Suppressor macrophage treated with lipopolysaccharide for 4 hours (primary cell): ENCODE results near the gene KRT32.

Experiments
- DNase-seq: peaks from one replicate; pipeline ENCODE4 v3.0.0-alpha.2; 2020

Gene KRT32

DNA sequence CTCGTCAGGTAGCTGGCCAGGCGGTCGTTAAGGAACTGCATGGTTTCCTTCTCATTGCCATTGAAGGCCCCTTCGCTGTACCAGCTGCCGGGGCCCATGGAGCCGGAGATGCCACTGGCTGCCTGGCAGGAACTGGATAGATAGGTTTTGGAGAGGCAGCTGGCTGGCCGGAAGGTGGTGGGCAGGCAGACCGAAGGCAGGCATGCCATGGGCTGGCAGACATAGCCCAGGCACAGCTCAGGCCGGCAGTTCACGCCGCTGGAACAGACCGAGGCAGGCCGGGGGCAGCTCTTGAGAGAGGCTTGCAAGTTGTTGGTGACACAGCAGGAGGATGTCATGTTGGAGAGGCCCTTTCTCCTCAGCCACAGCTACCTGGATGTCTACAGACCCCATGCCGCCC, at the start of gene KRT32:
TSS of gene KRT32 (minus strand) at position 399 of the 400 bp plus-strand sequence. CDS start at position 338, 61 bp downstream.
- no peak for DNase-seq

DNA sequence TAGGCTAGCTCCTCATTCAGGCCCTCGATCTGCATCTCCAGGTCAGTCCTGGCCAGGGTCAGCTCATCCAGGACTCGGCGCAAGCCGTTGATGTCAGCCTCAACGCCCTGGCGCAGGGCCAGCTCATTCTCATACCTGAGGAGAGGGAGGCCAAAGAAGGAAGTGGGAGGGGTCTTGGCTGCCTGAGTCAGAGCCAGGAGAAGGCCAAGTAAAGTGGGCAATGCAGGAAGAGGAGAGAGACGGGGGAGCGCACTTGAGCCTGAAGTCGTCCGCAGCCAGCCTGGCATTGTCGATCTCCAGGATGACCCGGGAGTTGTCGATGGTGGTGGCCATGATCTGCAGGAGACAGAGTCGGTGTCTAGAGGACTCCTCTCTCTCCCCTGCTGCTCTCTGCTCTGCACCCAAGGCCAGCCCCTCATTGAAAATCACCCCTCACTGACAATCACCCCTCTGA, 49.7 kb upstream of the KRT32 start:
- no peak for DNase-seq

DNA sequence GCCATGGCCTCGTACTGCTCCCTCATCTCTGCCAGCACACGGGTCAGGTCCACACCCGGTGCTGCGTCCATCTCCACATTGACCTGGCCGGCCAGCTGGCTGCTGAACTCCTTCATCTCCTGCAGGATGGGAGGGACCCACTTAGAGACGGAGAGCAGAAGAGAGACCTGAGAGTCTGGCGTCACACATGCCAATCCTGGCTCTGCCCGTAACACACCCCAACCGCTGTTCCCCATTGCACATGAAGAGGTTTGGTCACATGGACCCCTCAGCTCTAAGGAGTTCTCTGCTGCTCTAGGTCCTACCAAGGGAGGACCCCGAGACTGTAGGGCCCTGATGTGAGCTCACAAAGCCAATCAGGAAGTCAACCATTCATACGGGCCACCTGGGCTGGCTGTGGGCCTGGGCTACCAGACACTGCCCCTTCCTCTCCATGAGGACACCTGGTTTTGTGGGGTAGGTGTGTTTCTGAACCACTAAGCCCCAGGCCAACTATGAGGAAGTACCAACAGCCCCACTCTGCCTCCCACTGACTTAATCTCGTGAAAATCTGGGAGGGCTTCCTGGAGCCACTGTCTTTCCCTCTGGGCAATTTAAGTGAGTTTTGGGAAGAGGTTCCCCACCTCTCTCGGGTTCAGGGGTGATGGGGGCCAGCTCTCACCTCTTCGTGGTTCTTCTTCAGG, 49.1 kb upstream of the KRT32 start:
- DNase-seq, result no peak

DNA sequence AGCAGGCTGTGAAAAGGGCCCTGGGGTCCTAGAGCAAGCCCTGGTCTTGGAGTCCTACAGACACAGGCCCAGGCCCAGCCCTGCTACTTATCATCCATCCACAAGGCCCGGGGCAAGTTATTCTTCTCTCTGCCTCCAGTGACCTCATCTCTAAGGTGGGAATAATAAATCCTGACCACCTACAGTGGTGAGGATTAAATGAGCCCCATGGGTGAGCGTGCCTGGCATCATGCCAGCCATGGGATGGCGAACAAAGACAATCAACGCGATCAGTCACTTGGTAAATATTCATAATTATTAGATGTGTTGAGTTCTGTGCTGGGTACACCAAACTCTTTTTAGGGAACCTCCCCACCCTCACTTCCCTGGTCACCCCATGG, 46.0 kb upstream of the KRT32 start:
- no peak for DNase-seq

DNA sequence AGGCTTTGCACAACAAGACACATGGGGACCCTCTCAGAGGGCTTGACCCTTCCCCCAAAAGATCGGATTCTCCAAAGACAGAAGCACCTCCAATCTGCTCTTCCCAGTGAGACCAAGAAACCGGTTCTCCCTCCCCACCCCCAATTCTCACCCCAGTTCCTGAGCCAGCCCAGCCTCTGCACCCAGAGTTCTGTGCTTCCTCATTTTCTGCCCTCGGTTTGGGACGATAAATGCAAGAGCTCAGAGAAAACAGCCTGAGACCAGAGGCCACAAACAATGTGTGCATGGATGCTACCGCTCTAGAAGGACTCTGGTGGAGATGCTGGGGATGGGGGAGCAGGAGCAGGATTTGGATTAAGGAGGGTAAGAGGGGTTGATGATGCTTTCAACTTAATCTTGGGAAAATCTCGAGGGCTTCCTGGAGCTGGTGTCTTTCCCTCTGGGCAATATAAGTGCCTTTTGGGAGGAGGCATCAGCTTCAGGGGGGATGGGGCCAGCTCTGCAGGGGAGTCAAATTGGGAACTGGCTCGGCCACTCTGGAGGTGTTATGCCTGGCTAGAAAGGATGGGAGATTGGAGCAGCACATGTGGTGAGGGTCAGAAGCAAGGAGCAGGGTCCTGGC, 45.5 kb upstream of the KRT32 start:
- DNase-seq, result no peak

DNA sequence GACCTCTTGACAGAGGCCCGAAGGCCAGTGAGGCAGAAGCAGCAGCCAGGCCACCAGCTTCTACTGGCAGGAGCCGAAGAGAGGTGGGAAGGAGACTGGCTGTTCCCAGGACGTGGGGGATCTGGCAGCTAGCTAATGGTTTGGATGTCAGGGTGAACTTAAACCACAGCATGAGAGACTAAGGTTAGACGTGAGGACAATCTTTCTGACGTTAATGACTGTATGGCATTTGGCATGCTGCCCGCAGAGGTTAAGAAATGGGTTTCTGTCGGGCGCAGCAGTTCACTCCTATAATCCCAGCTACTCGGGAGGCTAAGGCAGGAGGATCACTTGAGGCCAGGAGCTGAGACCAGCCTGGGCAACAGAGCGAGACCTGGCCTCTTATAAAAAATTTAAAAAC, 44.5 kb upstream of the KRT32 start:
- DNase-seq, result no peak

DNA sequence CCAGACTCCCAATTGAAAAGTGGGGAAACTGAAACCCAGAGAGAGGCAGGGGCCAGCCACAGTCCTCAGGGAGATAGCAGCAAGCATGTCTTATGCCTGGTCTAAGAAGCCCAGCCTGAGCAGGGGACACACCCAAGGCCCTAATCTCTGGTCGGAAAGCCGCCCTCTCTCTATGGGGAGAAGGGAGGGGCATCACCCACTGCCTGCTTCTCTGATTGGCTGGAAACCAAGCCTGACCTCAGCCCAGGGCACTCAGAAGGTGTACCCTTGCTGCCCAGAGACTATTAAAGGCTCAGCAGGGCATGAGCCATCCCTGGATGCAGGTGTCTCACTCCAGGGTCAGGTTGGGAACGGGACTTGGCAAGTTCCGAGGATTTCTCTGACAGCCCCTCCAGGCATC, 43.9 kb upstream of the KRT32 start:
- DNase-seq, result no peak

DNA sequence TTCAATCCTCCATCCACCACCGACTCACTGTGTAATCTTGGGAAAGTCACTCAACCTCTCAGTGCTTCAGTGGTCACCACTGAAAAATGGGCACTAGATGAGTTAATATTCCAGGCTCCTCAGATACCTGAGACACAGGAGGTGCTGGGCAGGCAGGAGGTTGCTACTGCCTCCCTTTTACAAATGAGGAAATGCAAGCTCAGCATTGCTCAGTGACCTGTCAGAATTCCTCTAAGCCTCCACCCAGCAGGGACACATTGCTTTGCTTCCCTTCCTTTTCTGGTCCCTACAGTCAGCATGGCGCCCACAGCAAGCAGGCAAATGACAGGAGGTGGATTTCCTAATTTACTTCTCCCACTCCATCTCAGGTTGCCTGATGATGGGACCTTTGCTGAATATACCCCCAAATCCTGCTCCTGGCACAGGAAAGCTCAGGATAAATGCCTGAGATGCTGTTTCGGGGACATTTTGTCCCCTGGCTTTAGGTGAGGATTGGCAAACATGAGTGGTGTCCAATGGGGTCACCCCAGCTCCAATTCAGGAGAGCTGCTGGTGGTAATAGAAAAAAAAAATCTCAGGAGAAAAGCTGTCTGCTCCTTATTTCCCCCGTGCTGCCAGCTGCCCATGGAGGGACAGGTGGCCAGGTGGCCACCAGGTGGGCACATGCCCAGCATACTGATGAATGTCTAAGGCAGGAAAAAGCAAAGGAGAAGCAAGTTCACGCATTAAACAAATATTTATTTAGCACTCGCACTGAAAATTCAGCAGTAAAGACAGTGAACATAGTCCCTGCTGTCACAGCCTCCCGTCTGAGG, 43.3 kb upstream of the KRT32 start:
- no peak for DNase-seq

DNA sequence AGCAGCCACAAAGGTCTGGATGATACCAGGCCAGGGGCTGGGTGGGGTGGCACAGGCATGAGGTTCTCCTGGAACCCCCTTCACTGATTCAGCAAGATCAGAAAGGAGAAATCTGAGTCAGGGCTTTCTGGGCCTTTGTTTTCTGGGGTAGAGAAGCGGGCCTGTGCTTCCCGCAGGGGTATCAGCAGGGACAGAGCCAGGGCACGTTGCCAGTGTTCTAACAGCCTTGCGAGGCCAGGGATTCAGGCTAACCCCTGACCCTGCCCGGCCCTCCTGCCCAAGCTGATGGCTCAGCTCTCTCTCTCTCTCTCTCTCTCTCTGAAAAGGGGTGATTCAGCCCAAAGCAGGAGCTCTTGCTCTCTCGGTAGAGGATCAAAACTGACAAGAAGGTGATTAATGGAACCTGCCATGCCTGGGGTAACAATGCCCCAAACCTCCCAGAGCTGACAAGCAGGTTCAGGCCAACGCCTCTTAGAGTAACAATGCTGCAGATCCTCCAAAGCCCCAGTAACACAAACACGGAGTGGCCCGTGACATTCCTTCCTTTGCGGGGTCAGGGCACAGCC, 40.2 kb upstream of the KRT32 start:
- no peak for DNase-seq

DNA sequence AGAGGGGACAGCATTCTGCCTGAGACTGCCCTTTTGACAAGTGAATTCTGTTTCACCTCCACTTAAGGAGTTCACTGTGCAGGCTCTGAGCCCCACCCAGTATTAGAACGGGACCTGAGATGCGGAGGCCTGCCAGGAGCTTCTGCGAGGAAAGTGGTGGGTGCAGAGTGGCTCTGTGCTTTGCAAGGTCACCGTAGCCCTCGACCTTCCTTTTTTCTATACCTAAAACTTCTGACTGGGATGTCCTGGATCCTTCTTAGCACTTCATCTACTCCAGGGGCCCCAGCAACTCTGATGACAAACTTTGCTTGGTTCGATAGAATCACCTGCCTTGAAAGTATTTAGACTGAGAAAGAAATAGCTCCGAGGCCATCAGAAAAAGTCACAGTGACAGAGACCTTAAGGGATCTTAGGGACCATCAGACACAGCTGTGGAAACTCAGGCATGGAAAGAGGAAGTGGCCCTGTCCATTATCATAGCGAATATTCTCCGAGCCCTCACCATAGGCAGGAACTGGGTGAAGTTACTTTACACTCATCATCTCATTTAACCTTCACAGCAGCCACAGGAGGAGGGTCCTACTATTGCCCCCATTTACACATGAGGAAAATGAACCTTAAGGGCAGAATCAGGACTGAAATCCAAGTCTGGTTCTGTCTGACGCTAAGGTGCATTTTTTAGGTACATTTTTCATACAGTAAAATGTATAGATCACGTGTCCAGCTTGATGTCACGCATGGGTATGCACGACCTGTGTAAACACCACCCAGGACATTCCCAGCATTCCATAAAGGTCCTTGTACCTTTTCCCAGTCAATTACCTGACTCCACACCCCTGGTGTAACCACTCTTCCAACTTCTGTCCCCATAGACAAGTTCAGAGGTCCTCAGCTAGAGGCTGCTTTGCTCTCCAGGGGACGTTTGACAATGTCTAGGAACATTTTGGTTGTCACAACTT, 38.9 kb upstream of the KRT32 start:
- peak; percentile 42 for DNase-seq

DNA sequence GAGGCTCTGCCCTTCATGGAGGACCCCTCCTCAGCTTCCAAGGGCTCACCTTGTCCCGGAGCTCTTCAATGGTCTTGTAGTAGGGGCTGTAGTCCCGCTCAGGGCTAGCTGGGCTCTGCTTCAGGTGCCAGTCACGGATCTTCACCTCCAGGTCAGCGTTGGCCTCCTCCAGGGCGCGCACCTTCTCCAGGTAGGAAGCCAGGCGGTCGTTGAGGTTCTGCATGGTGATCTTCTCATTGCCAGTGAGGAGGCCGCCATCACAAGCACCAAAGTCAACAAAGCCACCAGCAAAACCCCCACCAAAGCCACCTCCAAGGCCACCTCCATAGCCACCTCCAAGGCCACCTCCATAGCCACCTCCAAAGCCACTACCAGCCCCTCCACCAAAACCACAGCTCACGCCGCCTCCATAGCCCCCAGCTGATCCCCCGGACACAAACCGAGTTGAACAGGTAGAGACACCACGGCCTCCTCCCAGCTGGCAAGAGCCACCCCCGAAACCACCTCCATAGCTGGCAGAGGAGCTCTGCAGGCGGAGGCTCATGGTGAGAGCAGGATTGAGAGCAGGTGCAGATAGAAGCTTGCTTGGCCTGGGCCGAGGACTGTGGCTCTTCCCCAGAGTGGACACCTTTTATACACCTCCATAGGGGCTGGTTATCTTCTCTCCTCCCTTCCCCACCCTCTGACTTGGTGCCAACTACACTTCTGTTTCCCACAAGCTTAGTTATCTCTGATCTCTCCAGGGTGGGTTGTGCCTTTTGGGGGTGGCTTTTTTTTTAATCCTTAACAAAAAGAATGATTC, 38.0 kb upstream of the KRT32 start, which contains the start of gene KRT13:
TSS of gene KRT13 (minus strand) at position 606 of the 802 bp plus-strand sequence. CDS start at position 544, 62 bp downstream.
- no peak for DNase-seq

DNA sequence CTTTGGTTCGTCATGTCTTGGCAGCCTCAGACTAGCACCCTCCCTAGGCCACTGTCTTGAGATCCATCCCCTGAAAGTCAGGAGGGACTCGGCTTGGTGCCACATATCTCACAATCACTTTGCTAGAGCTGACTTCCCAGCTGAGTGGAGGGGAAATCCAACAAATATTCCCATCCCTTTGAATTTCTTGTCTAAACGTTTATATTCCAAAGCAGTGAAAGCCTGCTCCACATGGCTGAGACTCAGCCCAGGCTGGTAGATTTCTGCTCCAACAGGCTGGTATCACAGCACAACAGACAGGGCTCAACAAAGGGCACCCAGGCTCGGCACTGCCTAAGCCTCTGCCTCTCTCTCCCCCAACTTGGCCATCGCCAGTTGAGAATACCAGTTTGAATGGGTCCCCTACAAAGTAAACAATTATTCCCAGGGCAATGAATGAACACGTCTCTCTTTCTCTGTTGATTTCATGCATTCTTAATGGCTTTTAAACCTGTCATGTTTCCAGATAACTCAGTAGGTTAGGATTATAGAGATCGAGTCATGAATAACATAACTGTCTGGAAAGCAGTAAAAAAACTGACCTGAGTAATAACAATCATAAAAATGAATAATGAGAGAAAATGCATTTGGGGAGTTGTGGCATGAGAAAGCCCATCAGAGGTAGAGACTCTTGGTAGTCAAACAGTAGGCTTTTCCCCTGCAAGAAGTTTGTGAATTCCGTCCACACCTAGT, 37.2 kb upstream of the KRT32 start:
- DNase-seq, result no peak

DNA sequence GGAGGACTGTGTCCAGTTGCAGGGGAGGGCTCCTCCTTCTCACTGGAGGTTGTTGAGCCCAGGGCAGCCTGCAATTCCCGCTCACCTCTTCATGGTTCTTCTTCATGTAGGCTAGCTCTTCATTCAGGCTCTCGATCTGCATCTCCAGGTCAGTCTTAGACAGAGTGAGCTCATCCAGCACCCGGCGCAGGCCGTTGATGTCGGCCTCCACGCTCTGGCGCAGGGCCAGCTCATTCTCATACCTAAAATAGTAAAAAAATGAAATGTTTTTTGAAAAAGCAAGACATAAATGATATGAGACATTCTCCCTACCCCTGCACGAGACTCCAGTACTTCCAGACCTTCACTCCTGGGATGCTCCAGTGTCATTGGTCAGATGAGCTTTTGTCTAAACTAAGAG, 36.0 kb upstream of the KRT32 start:
- DNase-seq, result no peak

DNA sequence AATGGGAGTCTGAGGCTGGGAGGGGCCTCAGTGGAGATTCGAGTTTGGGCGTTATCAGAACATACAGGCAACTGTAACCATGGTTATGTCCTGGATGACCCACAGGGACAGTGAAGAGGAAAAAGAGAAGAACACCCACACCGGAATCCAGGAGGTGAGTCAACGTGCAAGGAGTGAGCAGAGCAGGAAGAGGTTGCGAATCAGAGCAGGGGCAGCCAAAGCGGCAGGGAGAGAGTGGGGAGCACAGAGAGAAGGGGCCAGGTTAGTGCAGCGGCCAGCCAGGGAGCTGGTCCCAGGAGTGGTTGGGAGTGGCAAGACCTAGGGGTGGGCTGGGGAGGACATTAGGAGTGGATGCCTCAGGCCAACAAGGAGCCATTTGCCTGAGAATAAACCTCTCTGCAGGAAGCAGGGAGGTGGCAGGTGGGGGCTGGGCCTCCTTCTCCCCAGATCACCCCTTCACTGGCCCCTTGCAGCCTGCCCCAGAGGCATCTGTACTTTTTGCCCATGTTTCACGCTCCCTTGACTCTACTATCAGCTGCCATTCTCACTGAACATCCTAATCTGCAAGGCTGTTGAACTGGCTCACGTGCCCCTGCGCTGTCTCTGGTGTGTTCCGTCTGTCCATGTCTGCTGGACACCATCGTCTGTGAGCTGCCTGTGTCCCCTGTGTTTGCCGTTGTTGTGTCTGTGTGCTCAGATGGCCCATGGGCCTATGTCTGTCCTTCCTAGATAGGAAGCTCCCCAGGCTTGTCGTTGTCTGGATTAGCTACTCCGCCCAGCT, 33.1 kb upstream of the KRT32 start:
- peak; percentile 40 for DNase-seq

DNA sequence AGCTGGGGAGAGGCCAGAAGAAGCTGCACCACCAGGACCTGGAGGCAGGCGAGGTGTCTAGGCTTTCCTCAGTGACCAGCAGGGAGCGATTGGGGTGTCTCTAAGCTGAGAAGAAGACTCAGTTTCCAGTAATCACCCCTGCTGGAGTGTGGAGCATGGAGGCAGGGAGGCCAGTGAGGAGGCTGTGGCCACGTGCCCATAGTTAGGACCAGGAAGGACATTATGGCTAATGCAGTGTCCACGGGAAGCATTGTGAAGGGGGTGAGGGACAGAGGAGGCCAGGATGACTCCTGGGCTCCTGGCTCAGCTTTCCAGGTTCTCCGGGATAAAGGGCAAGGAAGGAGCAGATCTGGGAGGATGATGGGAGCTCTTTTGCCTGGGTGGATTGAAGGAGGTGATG, 32.5 kb upstream of the KRT32 start:
- no peak for DNase-seq

DNA sequence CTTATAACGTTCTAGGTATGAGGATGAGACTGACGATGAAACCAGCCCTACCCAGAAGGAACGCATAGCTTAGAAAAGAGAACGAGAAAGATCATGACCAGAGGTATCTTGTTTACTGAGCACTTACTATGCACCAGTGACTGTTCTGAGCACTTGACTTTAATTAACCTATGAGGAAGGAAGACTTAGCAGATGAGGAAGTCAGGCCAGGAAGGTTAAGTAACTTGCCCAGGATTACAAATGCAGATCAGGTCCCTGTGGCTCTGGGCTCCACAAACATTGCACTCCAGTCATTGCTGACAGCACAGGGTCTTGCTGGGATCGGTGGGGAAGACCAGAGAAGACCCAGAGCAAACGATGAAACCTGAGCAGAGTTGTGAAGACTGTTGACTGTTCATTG, 31.1 kb upstream of the KRT32 start:
- DNase-seq, result peak; percentile 71

DNA sequence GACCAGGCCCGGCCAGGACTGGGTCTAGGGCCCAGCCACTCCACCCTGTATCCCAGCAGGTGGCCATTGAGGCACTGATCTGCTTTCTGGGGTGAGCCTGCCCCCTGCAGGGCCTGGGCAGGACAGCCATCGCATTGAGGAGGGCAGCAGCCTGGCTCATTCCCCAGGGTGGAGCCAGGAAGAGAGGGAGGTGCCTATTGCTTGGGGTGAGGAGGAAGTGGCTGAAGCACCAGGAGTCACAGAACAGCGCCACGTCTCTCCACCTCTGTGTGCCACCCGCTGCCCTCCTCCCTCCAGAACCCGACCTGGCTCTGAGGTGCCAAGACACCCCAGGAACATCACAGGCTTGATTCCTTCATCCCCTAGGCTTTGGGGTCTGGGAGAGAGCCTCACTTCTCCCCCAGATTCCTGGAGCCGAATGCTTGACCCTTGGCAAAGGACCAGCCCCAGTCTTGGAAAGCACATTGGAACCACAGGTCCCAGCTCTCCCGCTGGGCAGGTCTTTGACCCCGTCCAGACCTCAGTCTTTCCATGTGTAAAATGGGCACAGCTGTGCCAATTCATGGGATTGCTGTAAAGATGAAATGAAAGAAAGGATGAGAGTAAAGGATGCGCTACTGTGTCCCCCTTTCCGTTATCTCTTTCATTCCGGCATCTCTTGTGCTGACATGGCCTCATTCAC, 29.8 kb upstream of the KRT32 start:
- DNase-seq, result peak; percentile 90

DNA sequence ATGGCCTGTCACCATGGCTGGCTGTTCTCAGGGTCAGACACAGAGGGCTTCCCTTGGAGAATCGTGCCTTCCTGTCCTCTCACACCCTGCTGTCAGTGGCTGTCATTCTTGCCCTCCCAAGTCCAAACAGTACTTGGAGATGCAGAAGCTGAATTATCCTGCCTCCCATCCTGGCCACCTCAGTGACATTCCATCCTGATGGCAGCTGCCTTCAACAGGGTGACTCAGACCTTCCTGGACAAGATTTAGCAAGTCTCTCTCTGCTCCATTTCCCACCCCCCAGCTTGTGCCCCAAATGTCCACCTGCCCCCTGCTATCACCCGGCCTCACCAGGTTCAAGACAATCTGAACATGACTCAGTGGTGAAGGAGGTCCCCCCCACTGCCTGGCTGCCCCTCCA, 27.3 kb upstream of the KRT32 start:
- DNase-seq, result no peak

DNA sequence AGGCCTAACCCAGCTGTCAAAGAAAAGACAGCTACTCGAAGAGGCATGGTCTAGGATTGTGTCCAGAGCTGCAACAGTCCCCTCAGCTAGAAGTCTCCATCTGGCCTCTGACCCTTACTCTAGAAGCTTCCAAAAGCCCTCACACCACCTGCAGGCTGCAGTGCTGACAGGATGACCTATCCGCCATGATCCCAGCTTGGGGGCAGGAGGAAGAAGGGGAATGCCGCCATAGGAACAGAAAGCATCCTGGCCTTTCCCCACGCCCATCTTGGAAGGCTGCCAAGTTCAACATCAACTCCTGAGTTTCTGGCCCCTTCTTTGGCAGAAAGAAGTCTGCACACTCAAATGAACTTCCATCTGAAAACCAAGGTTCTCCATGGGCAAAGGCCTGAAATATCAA, 25.6 kb upstream of the KRT32 start:
- peak; percentile 64 for DNase-seq
